ENCODE results near the gene AKR7A2.

GRCh38 chr1:19260211-19261138 lies 51.5 kb downstream of the AKR7A2 start:
- TF ChIP-seq CTCF (conservative IDR thresholded peaks at IDR 0.05 in 1 of 2, IDR thresholded peaks at IDR 0.05 in 1 of 2; ENCODE audit: extremely low read depth in 1 of 2, insufficient read depth in 1 of 2, low read depth in 1 of 2, low read length in 2 of 2), result no peak
- no peak for TF ChIP-seq EZH2 (IDR thresholded peaks at IDR 0.05; ENCODE audit: borderline replicate concordance, low read length)
